Breast epithelium (tissue), 4 donors: ENCODE results near the gene ANKRD53. TPM values are rescaled to one million over a fixed set of nuclear protein-coding genes. Genes with fewer than 3 reads are reported as not detected.
"Not testable (repeated sequence)": the region's sequence is repeated elsewhere in the genome, so short reads cannot be mapped to it uniquely, and the experiment has no call there.

Experiments
- DNase-seq, 2 donors: peaks; one replicate each; pipeline ENCODE4 v3.0.0-alpha.2; 2019; ENCODE audit warnings: low spot score in 2 of 2
- H3K27ac ChIP-seq, 2 donors: fragments of 200-600 bp; sonication (generic) in 1 of 2; one replicate each; pipeline ENCODE4 v1.5.1; 2016 to 2019; ENCODE audit warnings: mild to moderate bottlenecking in 1 of 2
- H3K27me3 ChIP-seq, 2 donors: fragments of 200-600 bp; sonication (generic) in 1 of 2; one replicate each; pipeline versions ENCODE4 v1.5.1 to v1.6.0; 2017 to 2019; ENCODE audit warnings: control low read depth in 1 of 2, mild to moderate bottlenecking in 1 of 2
- H3K36me3 ChIP-seq: fragments of 200-600 bp; one replicate; pipeline ENCODE4 v1.5.1; 2019
- H3K4me1 ChIP-seq, 2 donors: fragments of 200-600 bp; sonication (generic); one replicate each; pipeline ENCODE4 v1.5.1; 2016 to 2019; ENCODE audit warnings: control low read depth in 1 of 2
- H3K4me3 ChIP-seq, 3 donors: fragments of 200-600 bp; sonication (generic); 1 replicate in 2 of 3; 2 replicates in 1 of 3; pipeline ENCODE4 v1.5.1; 2016 to 2019; ENCODE audit warnings: mild to moderate bottlenecking in 3 of 3, moderate library complexity in 2 of 3
- H3K9me3 ChIP-seq, 2 donors: fragments of 200-600 bp; sonication (generic) in 1 of 2; one replicate each; pipeline ENCODE4 v1.5.1; 2016 to 2019; ENCODE audit warnings: control low read depth in 1 of 2
- POLR2AphosphoS5 ChIP-seq, 3 donors: sonication (generic); formaldehyde crosslinking; IDR thresholded peaks; one replicate each; pipeline ENCODE4 v1.6.1; 2017; ENCODE audit warnings: antibody characterized with exemption in 3 of 3
- intact Hi-C: fragments of 100-400 bp; cut with DNase I; formaldehyde crosslinking; loops from one replicate; pipeline ENCODE4 v1.15.1; 2023; ENCODE audit warnings: low total_unique reads
- total RNA-seq, 3 donors: library from RNA; depleted of rRNA; stranded (reverse); fragments of >200 nt; gene quantifications; one replicate each; pipeline ENCODE4 v1.1.0, GENCODE V29; 2016
- TF ChIP-seq, protein P1 (sequence below), 3 donors: fragments of 450-650 bp; IDR thresholded peaks; one replicate each; pipeline ENCODE4 v1.5.1; 2016 to 2017; ENCODE audit warnings: antibody characterized with exemption in 3 of 3, mild to moderate bottlenecking in 3 of 3, moderate library complexity in 3 of 3

ANKRD53 gene
- total RNA-seq, 3 donors from 2014 or later = 2.8 to 4.9 (median 3.2) TPM

- H3K4me1 ChIP-seq, intact Hi-C loops, H3K36me3 ChIP-seq, H3K4me3 ChIP-seq, H3K9me3 ChIP-seq, H3K27me3 ChIP-seq: not testable (repeated sequence)
- peak overlapping the region; percentile 19 to 82 for H3K27ac ChIP-seq
- TF ChIP-seq, protein P1, sequence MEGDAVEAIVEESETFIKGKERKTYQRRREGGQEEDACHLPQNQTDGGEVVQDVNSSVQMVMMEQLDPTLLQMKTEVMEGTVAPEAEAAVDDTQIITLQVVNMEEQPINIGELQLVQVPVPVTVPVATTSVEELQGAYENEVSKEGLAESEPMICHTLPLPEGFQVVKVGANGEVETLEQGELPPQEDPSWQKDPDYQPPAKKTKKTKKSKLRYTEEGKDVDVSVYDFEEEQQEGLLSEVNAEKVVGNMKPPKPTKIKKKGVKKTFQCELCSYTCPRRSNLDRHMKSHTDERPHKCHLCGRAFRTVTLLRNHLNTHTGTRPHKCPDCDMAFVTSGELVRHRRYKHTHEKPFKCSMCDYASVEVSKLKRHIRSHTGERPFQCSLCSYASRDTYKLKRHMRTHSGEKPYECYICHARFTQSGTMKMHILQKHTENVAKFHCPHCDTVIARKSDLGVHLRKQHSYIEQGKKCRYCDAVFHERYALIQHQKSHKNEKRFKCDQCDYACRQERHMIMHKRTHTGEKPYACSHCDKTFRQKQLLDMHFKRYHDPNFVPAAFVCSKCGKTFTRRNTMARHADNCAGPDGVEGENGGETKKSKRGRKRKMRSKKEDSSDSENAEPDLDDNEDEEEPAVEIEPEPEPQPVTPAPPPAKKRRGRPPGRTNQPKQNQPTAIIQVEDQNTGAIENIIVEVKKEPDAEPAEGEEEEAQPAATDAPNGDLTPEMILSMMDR (IDR thresholded peaks at IDR 0.05) = peak in 2 of 3 donors; percentile 24 to 47
- TF ChIP-seq POLR2AphosphoS5 (IDR thresholded peaks at IDR 0.05) = peak in 1 of 3 donors; percentile 59
- DNase-seq = peak in 1 of 2 donors; percentile 87
Measured at GRCh38 chr2:71023553-71024243, 45.3 kb downstream of the ANKRD53 start.

Other genes with a start within 250 kb of the ANKRD53 start
- gene ADD2, start 210.4 kb upstream of the ANKRD53 start, total RNA-seq = 1 to 10 TPM; 1.3 to 2.3 (median 1.9) TPM
- gene FIGLA, start 188.0 kb upstream of the ANKRD53 start, total RNA-seq = not detected
- under 1 TPM in 1 of 3 donors, not detected in 2; 0.88 TPM for gene CLEC4F, start 158.0 kb upstream of the ANKRD53 start, total RNA-seq
- under 1 TPM in 2 of 3 donors, not detected in 1; 0.33 to 0.88 TPM for gene CD207, start 142.8 kb upstream of the ANKRD53 start, total RNA-seq
- gene VAX2, start 78.1 kb upstream of the ANKRD53 start, total RNA-seq = 1 to 10 TPM; 1.3 to 5.1 (median 4.6) TPM
- 10 to 100 TPM in 1 of 3 donors, 1 to 10 TPM in 2; 1.8 to 38.2 (median 4.6) TPM for gene ATP6V1B1, start 42.7 kb upstream of the ANKRD53 start, total RNA-seq
- gene TEX261, start 16.2 kb downstream of the ANKRD53 start, total RNA-seq = 10 to 100 TPM; 39.5 to 48.8 (median 40.0) TPM
- 100 to 1,000 TPM in 1 of 3 donors, 10 to 100 TPM in 2; 71.5 to 115 (median 75.1) TPM for gene NAGK, start 90.0 kb downstream of the ANKRD53 start, total RNA-seq
- 10 to 100 TPM; 16.0 to 33.8 (median 27.5) TPM for gene MCEE, start 151.6 kb downstream of the ANKRD53 start, total RNA-seq
- gene MPHOSPH10, start 152.0 kb downstream of the ANKRD53 start, total RNA-seq = 10 to 100 TPM; 24.8 to 32.1 (median 27.5) TPM
- 10 to 100 TPM in 1 of 3 donors, 1 to 10 TPM in 2; 6.9 to 13.0 (median 9.0) TPM for gene PAIP2B, start 248.5 kb downstream of the ANKRD53 start, total RNA-seq